ENCODE data around the gene C19orf73. TPM values are rescaled to one million over a fixed set of nuclear protein-coding genes. Genes with fewer than 3 reads are reported as not detected.

C19orf73 gene
- total and polyA plus RNA-seq, 4 donors = 0.56 to 2.1 (median 1.7) TPM

DNA sequence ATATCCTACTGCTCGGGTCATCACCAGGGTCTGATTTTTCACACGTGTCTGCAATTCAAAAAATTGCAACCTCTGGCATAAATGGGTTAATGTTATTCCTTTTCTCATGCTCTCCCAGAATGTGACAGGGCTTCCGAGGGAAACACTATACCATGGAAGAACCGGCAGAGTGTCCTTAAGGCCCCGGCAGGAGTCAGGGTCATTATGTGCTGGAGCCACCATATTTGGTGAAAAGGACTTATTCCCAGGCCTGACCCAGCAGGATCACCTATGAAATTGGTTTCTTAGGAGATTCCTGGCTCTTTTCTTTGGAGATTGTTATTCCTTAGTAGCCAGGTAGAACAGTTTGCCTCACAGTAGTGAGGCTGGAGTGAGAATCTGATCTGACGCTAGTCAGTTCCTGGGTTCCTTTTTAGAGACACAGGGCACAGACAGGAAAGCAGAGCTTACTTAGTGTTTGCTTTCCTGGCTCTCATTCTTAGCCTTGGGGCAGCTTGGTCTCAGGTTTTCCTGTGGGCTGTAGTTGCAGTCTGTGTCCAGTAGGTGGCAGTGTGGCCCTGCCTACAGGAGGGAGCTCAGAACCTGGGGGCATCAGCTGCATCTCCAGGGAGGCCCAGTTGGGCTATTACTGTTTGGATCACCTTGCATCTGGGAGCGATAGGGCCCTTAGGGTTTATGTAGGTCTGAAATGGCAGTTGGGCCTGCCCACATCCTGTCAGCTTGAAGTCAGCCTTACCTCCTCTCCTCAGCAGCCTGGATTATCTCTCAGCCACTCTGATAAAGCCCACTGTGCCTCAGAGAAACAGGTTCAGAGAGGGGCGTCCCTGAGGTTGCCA lies 21.3 kb downstream of the C19orf73 start:
- Histone ChIP-seq H3K9ac (ENCODE audit: low read depth in 1 of 2, low read length in 2 of 2) (no peak overlapping the region), H3K9me3 (ENCODE audit: control insufficient read depth in 4 of 4, low read length in 3 of 4) (no peaks in the 10 kb centered on the region), H3K4me3 (ENCODE audit: low read depth in 1 of 3, low read length in 3 of 3) (no peak overlapping the region), H3K27me3 (ENCODE audit: control insufficient read depth in 4 of 4, insufficient read depth in 4 of 4, low read length in 3 of 4) (no peaks in the 10 kb centered on the region), H3K36me3 (ENCODE audit: control insufficient read depth in 4 of 4, insufficient read depth in 3 of 4, low read depth in 1 of 4, low read length in 3 of 4) (peaks cover 16 to 59% (median 35%) of the 10 kb centered on the region in 4 donors), H3K4me1 (ENCODE audit: control insufficient read depth in 4 of 4, insufficient read depth in 4 of 4, low read length in 3 of 4) (peaks cover 2 to 25% (median 19%) of the 10 kb centered on the region in 4 donors), H3K27ac (ENCODE audit: low read depth in 1 of 2, low read length in 2 of 2) (no peak overlapping the region)
- TF ChIP-seq, protein P1, sequence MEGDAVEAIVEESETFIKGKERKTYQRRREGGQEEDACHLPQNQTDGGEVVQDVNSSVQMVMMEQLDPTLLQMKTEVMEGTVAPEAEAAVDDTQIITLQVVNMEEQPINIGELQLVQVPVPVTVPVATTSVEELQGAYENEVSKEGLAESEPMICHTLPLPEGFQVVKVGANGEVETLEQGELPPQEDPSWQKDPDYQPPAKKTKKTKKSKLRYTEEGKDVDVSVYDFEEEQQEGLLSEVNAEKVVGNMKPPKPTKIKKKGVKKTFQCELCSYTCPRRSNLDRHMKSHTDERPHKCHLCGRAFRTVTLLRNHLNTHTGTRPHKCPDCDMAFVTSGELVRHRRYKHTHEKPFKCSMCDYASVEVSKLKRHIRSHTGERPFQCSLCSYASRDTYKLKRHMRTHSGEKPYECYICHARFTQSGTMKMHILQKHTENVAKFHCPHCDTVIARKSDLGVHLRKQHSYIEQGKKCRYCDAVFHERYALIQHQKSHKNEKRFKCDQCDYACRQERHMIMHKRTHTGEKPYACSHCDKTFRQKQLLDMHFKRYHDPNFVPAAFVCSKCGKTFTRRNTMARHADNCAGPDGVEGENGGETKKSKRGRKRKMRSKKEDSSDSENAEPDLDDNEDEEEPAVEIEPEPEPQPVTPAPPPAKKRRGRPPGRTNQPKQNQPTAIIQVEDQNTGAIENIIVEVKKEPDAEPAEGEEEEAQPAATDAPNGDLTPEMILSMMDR (IDR thresholded peaks at IDR 0.05; ENCODE audit: low read depth, low read length, missing input control) = peak; percentile 99
- TF ChIP-seq RAD21 (IDR thresholded peaks at IDR 0.05) (peak; percentile 93 to 95), SP1 (IDR thresholded peaks at IDR 0.05) (no peak), RXRA (IDR thresholded peaks at IDR 0.05) (peak in 1 of 2 donors; percentile 11), ZBTB33 (IDR thresholded peaks at IDR 0.05) (no peak)
- DNase-seq (ENCODE audit: low spot score) = peak; percentile 79
- WGBS = 46% methylated on average over 8 of the region's 8 CpGs

GRCh38 chr19:49094505-49095482 lies 24.1 kb downstream of the C19orf73 start:
- no peaks in the 10 kb centered on the region for H3K9me3 ChIP-seq (ENCODE audit: control insufficient read depth in 4 of 4, low read length in 3 of 4)
- no peaks in the 10 kb centered on the region for H3K27me3 ChIP-seq (ENCODE audit: control insufficient read depth in 4 of 4, insufficient read depth in 4 of 4, low read length in 3 of 4)
- no peak for DNase-seq (ENCODE audit: low spot score)
- no peak overlapping the region for H3K4me3 ChIP-seq (ENCODE audit: low read depth in 1 of 3, low read length in 3 of 3)
- H3K27ac ChIP-seq (ENCODE audit: low read depth in 1 of 2, low read length in 2 of 2) = no peak overlapping the region
- TF ChIP-seq, protein P2, sequence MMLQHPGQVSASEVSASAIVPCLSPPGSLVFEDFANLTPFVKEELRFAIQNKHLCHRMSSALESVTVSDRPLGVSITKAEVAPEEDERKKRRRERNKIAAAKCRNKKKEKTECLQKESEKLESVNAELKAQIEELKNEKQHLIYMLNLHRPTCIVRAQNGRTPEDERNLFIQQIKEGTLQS (IDR thresholded peaks at IDR 0.05) = no peak
- TF ChIP-seq FOXA2 (IDR thresholded peaks at IDR 0.05) (no peak), HNF4G (IDR thresholded peaks at IDR 0.05) (no peak), NR2F2 (IDR thresholded peaks at IDR 0.05) (no peak), TAF1 (conservative IDR thresholded peaks at IDR 0.05) (no peak), RAD21 (IDR thresholded peaks at IDR 0.05) (no peak), HNF4A (conservative IDR thresholded peaks at IDR 0.05) (no peak), ZBTB33 (IDR thresholded peaks at IDR 0.05) (no peak), JUND (IDR thresholded peaks at IDR 0.05) (no peak), EGR1 (IDR thresholded peaks at IDR 0.05; ENCODE audit: low read depth in 2 of 2) (no peak)
- TF ChIP-seq, protein P1 (IDR thresholded peaks at IDR 0.05; ENCODE audit: low read depth, low read length, missing input control) = no peak
- peaks cover 2 to 24% (median 18%) of the 10 kb centered on the region in 4 donors for H3K4me1 ChIP-seq (ENCODE audit: control insufficient read depth in 4 of 4, insufficient read depth in 4 of 4, low read length in 3 of 4)
- WGBS = 86% methylated on average over 23 of the region's 23 CpGs
- peaks cover 21 to 60% (median 44%) of the 10 kb centered on the region in 4 donors for H3K36me3 ChIP-seq (ENCODE audit: control insufficient read depth in 4 of 4, insufficient read depth in 3 of 4, low read depth in 1 of 4, low read length in 3 of 4)
- no peak overlapping the region for H3K9ac ChIP-seq (ENCODE audit: low read depth in 1 of 2, low read length in 2 of 2)
